Activated effector memory CD4-positive, alpha-beta T cell treated with anti-CD3 and anti-CD28 coated beads, Interleukin-2, amount 50 U/mL, for 16 hours (primary cell): ENCODE data around the gene ASB4.
"Not testable (repeated sequence)": the region's sequence is repeated elsewhere in the genome, so short reads cannot be mapped to it uniquely, and the experiment has no call there.

Experiments used
- DNase-seq: peaks from one replicate; pipeline ENCODE4 v3.0.0-alpha.2; 2020

ASB4 gene

GRCh38 chr7:95485391-95486123 lies at the start of gene ASB4:
ASB4 (plus strand) TSS chr7:95485943; CDS start chr7:95485972, 29 bp downstream.
- DNase-seq: no peak

GRCh38 chr7:95436407-95436806 lies 49.3 kb upstream of the ASB4 start:
- DNase-seq: no peak

- no peak for DNase-seq
These were observed 45.2 kb upstream of the ASB4 start for GRCh38 chr7:95440394-95441038.

GRCh38 chr7:95441042-95441823 lies 44.5 kb upstream of the ASB4 start:
- DNase-seq: no peak

- no peak for DNase-seq
These were observed 40.9 kb upstream of the ASB4 start for GRCh38 chr7:95444796-95445195.

- no peak for DNase-seq
These were observed 39.1 kb upstream of the ASB4 start for GRCh38 chr7:95446618-95447017.

GRCh38 chr7:95454438-95455045 lies 31.2 kb upstream of the ASB4 start:
- no peak for DNase-seq

- no peak for DNase-seq
These were observed 27.8 kb upstream of the ASB4 start for GRCh38 chr7:95457947-95458346.

GRCh38 chr7:95460653-95461052 lies 25.1 kb upstream of the ASB4 start:
- DNase-seq: not testable (repeated sequence)

- DNase-seq: no peak
These were observed 17.7 kb upstream of the ASB4 start for GRCh38 chr7:95467912-95468607.

- DNase-seq: no peak
These were observed 16.6 kb upstream of the ASB4 start for GRCh38 chr7:95469187-95469586.

- DNase-seq: no peak
These were observed 15.9 kb upstream of the ASB4 start for GRCh38 chr7:95469848-95470247.

GRCh38 chr7:95470452-95470851 lies 15.3 kb upstream of the ASB4 start:
- DNase-seq: no peak

- DNase-seq: no peak
These were observed 14.7 kb upstream of the ASB4 start for GRCh38 chr7:95471071-95471470.

- no peak for DNase-seq
These were observed 13.1 kb upstream of the ASB4 start for GRCh38 chr7:95472581-95473161.

- no peak for DNase-seq
These were observed 12.3 kb upstream of the ASB4 start for GRCh38 chr7:95473276-95473985.

- no peak for DNase-seq
These were observed 9.5 kb upstream of the ASB4 start for GRCh38 chr7:95476072-95476847.

GRCh38 chr7:95476904-95477594 lies 8.7 kb upstream of the ASB4 start:
- peak; percentile 70 for DNase-seq

GRCh38 chr7:95478272-95479037 lies 7.3 kb upstream of the ASB4 start:
- DNase-seq: no peak
